Activated T-cell treated with anti-CD3 and anti-CD28 coated beads, Interleukin-2, amount 50 U/mL, for 4 hours (primary cell): Measurements from ENCODE around the gene TMEM266. TPM values are rescaled to one million over a fixed set of nuclear protein-coding genes. Genes with fewer than 3 reads are reported as not detected.

Source experiments
- ATAC-seq, 2 donors: fragments of 200-7000 bp; cut with Tn5 transposase; one replicate each; pipeline ENCODE4 v1.10.0; 2021
- DNase-seq: peaks from one replicate; pipeline ENCODE4 v3.0.0-alpha.2; 2020
- H3K27me3 Mint-ChIP-seq: one replicate; pipeline ENCODE4 v1.8.0; 2021; ENCODE audit warnings: low read depth, mixed read lengths
- H3K36me3 Mint-ChIP-seq: one replicate; pipeline ENCODE4 v1.8.0; 2022; ENCODE audit warnings: mixed read lengths; ENCODE audit not compliant: insufficient read depth
- H3K4me1 Mint-ChIP-seq: one replicate; pipeline ENCODE4 v1.8.0; 2021; ENCODE audit warnings: low read depth, mixed read lengths
- H3K4me3 Mint-ChIP-seq: one replicate; pipeline ENCODE4 v1.8.0; 2021; ENCODE audit warnings: mild to moderate bottlenecking, moderate library complexity, mixed read lengths
- H3K9me3 Mint-ChIP-seq: one replicate; pipeline ENCODE4 v1.8.0; 2021; ENCODE audit warnings: mixed read lengths
- total RNA-seq, 3 donors: library from RNA; stranded (reverse); gene quantifications; one replicate each; pipeline ENCODE4 v1.2.1, GENCODE V29; 2021

Gene TMEM266
- total RNA-seq, 3 donors from 2014 or later, result 0.11 to 0.13 TPM; not detected in 1

DNA sequence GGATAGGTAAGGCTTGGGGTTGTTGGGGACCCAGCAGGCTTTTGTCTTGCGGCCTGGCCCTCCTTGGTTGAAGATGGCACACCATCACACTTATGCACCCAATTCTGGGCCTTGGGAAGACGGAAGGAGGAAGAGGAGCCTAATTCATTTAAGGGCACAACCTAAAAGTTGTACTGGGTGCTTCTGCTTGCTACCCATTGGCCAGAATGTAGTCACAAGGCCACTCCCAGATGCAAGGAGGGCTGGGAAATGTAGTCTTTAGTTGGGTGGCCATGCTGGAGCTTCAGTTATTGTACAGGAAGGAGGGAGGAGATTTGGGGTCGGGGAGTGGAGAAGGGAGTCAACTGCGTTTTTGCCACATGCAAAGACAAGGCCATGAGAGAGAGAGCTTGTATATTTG, 109.2 kb downstream of the TMEM266 start:
- no peaks in the 10 kb centered on the region for H3K36me3 Mint-ChIP-seq
- no peaks in the 10 kb centered on the region for H3K9me3 Mint-ChIP-seq
- DNase-seq, result no peak
- ATAC-seq, result peak; percentile 60 to 70
- peaks cover 2% of the 10 kb centered on the region for H3K27me3 Mint-ChIP-seq
- H3K4me1 Mint-ChIP-seq, result no peaks in the 10 kb centered on the region
- H3K4me3 Mint-ChIP-seq, result no peak overlapping the region

DNA sequence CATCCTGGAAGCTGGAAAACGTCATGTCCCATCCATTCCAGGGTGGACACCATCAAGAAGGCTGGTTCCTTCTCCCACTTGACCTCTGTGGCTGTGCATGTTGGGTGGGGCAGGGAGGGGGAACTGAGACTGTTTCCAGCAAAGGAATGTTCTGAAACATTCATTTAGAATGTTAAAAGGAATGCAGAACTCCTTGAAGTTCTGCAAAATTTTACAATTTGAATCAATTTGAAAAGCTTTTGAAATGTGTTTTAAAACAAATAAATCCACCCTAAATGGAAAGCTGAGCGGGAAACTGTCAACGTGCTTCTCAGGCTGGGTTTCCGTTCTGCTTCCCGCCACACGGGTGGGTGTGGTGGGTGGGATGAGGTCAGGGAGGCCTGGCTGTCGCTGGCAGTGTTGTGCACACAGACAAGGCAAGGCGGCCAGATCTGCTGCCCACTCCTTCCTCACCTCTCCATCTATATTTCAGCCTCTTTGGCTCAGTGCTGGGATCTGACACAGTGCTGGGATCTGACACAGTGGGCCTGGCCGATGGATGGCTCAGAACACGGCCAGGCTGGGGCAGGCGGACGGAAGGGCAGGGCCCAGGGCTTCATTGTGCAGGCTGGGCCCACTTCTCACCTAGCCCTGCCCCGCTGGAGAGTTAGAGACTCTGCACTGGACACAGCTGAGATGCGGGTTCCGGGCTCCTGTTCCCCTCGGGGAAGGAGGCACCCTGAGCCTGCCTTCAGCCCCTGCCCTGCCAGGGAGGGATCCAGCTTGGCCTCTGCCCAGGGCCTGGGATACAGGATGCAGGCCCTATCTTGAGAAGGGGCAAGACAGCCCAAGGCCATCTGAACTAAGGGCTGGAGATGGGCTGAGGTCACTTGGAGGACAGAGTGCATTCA, 110.4 kb downstream of the TMEM266 start:
- Mint-ChIP-seq H3K36me3 (no peaks in the 10 kb centered on the region), H3K4me3 (no peak overlapping the region), H3K27me3 (peaks cover 2% of the 10 kb centered on the region), H3K9me3 (no peaks in the 10 kb centered on the region), H3K4me1 (no peaks in the 10 kb centered on the region)
- DNase-seq, result no peak
- ATAC-seq, result no peak

DNA sequence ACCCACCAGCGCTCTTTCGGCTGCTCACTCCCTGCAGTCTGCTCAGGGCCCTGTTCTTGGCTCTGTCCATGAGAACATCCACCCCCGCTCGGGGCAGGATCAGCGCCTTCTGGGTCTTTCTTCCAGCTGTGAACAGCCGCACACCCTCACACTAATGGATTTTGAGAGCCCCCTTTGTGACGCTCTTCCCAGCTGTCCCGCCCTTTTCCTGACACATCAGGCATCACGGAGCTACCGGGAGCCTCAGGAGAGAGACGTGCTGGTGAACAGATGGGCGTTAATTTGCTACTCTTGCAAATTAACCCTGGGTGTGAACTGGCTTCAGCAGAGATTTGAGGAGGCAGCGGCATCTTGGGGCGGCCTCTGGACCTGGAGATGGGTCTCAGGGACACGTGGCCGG, 113.0 kb downstream of the TMEM266 start:
- H3K36me3 Mint-ChIP-seq, result no peaks in the 10 kb centered on the region
- no peak for ATAC-seq
- peaks cover 10% of the 10 kb centered on the region for H3K27me3 Mint-ChIP-seq
- H3K4me1 Mint-ChIP-seq, result no peaks in the 10 kb centered on the region
- H3K9me3 Mint-ChIP-seq, result no peaks in the 10 kb centered on the region
- no peak for DNase-seq
- H3K4me3 Mint-ChIP-seq, result no peak overlapping the region

DNA sequence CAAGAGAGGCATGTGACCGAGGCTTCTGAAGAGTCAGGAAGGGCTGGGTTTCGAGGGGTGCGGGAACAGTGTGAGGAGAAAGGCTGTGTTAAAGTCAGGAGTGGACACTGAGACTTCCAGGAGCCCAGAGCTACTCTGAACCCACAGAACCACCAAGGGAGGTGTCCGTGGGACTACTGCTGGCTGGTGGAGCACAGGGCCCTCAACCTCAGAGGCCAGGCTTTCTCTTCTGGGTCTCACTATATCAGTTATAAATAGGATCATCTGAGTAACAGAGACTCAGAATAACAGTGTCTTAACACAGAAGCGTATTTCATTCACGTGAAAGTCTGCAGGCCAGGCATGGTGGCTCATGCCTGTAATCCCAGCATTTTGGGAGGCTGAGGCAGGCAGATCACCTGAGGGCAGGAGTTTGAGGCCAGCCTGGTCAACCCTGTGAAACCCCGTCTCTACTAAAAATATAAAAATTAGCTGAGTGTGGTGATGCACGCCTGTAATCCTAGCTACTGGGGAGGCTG, 113.6 kb downstream of the TMEM266 start:
- no peak for DNase-seq
- Mint-ChIP-seq H3K4me1 (no peaks in the 10 kb centered on the region), H3K36me3 (no peaks in the 10 kb centered on the region), H3K4me3 (no peak overlapping the region), H3K9me3 (no peaks in the 10 kb centered on the region), H3K27me3 (peaks cover 15% of the 10 kb centered on the region)
- no peak for ATAC-seq

DNA sequence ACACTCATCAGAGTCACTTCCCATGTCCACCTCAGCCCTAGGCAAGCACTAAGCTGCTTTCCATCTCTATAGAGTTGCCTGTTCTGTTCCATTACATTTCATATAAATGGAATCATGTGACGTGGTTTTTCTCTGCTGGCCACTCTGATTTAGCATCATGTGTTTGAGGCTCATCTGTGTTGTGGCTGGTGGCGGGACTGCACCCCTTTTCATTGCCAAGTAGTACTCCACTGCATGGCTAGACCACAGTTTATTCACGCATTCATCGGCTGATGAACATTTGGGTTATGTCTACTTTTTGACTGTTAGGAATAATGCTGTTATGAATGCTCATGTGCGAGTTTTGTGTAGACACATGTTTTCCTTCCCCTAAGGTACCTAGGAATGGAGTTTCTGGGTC, 114.9 kb downstream of the TMEM266 start:
- no peaks in the 10 kb centered on the region for H3K4me1 Mint-ChIP-seq
- H3K9me3 Mint-ChIP-seq, result no peaks in the 10 kb centered on the region

DNA sequence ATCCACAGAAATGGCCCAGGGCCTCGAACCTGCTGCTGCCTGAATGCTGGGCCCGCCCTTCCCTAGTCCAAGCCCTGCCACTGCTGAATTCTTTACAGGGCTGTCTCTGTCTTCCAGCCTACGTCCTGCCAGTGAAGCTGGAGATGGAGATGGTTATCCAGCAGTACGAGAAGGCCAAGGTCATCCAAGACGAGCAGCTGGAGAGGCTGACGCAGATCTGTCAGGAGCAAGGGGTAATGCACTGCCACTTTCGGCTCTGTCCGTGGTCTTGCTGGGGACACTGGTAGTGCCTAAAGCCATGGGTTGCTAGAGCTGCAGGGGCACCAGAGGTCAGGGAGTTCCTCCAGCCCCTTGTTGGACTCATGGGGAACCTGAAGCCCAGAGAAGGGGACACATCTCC, 115.7 kb downstream of the TMEM266 start:
- Mint-ChIP-seq H3K27me3 (peaks cover 30% of the 10 kb centered on the region), H3K9me3 (no peaks in the 10 kb centered on the region), H3K36me3 (no peaks in the 10 kb centered on the region), H3K4me1 (no peaks in the 10 kb centered on the region), H3K4me3 (no peak overlapping the region)
- ATAC-seq (no peak), DNase-seq (no peak)

More for the DNA sequence above, 114.9 kb downstream of the TMEM266 start:
- Mint-ChIP-seq H3K36me3 (no peaks in the 10 kb centered on the region), H3K4me3 (no peak overlapping the region), H3K27me3 (peaks cover 26% of the 10 kb centered on the region)
- DNase-seq (no peak), ATAC-seq (no peak)

DNA sequence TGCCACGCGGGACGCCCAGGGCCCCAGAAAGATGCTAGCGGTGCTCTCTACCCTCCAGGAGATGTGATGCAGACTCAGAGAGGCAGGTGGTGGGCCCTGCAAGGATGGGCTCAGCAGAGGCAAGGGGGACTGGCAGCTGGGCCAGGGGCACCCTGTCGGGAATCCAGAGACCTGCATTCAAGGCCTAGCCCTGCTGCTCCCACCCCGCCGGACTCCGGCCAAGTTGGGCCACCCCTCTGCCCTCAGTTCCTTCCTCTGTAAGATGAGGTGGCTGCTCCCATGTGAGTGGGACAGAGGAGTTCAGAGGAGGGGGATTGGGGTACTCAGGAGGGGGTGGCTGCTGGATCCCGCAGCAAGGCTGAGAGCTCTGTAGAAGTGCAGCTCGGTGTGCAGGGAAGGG, 116.3 kb downstream of the TMEM266 start:
- no peak for ATAC-seq
- Mint-ChIP-seq H3K9me3 (no peaks in the 10 kb centered on the region), H3K4me1 (no peaks in the 10 kb centered on the region), H3K27me3 (peaks cover 34% of the 10 kb centered on the region), H3K36me3 (no peaks in the 10 kb centered on the region), H3K4me3 (no peak overlapping the region)
- DNase-seq, result no peak

DNA sequence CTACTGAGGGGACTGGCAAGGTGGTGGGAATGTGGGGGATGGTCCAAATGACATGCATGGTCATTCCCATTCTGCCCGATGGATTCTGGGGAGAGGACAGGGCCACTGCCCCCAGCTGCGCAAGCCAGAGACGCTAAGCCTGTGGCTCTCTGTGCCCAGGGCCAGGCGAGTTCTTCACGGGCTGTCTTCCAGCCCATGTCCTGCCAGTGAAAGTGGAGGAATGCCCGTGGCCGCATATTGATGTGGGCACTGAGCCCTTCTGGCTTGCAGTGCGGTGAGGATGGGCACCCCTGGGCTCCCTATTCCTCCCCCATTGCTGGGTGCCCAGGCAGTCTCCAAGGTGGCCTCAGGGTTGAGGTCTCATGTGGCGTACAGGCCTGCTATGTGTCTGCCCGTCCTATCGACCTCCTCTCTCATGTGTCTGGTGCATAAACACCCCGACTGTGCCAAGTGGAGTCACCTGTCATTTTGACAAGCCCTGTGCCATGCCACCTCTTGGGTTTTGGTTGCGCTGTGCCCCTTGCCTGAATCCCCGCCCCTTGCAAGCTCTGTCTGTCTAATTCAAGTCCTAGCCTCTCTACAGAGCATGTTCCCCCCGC, 116.8 kb downstream of the TMEM266 start:
- Mint-ChIP-seq H3K27me3 (peaks cover 39% of the 10 kb centered on the region), H3K4me3 (no peak overlapping the region), H3K36me3 (no peaks in the 10 kb centered on the region), H3K4me1 (peaks cover 5% of the 10 kb centered on the region), H3K9me3 (no peaks in the 10 kb centered on the region)
- ATAC-seq (no peak), DNase-seq (no peak)

DNA sequence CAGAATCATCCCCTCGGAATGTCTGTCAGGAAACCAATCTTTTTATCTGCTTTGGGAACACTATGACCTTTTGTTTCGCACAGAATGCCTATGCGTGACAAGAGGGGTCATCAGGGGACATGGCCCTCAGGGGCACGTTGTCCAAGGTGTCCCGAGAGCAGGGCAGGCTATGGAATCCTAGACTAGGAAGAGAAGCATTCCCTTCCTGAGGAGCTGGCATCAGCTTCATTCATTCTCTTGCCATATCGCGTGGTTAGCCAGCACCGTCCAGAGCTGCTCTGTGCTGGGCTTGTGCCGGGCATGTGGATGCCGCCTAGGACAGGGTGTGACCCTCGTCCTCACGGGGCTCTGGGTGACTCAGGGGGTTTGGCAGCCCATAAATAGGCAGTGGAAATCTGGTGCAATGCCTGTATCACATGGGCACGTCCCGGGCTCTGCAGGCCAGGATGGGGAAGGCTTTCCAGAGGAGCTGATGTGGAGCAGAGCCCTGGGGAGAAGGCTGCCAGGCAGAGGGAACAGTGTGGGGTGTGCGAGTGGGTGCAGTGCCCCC, 117.8 kb downstream of the TMEM266 start:
- H3K27me3 Mint-ChIP-seq, result peaks cover 39% of the 10 kb centered on the region
- H3K9me3 Mint-ChIP-seq, result no peaks in the 10 kb centered on the region
- peaks cover 10% of the 10 kb centered on the region for H3K4me1 Mint-ChIP-seq
- no peak for ATAC-seq
- H3K4me3 Mint-ChIP-seq, result no peak overlapping the region
- no peaks in the 10 kb centered on the region for H3K36me3 Mint-ChIP-seq
- DNase-seq, result no peak

DNA sequence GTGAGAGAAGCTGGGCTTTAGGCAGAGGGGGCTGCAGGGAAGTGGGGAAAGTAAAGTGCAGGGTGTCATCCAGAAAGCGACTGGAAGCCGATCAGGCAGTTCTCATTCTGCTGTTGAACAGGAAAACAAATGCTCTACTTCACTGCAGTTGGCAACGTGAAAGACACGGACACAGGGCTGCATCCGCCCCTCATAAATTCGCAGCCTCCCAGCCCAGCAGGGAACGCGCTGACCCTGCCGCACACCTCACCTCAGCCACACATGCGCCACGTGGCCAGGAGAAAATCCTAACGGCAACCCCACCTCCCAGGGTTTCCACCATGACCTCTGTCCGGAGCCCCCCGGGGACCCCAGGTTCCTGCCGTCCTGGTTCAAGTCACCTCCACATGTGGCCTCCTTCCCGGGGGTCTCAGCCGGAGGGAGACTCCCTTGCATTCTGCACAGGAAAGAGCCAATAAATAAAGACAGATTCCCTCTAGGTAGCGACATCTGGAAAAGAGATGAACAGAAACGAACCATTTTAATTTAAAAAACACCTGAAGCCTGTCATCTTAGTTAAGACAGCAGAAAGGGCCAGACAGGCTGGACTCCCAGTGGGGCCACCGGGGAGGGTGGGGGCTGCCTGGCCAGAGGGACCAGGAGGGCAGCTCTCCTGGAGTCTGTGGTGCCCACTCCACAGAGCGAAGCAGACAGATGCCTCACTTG, 118.7 kb downstream of the TMEM266 start:
- DNase-seq (no peak), ATAC-seq (no peak)
- Mint-ChIP-seq H3K9me3 (no peaks in the 10 kb centered on the region), H3K4me3 (no peak overlapping the region), H3K36me3 (no peaks in the 10 kb centered on the region), H3K27me3 (peaks cover 39% of the 10 kb centered on the region), H3K4me1 (peaks cover 10% of the 10 kb centered on the region)

DNA sequence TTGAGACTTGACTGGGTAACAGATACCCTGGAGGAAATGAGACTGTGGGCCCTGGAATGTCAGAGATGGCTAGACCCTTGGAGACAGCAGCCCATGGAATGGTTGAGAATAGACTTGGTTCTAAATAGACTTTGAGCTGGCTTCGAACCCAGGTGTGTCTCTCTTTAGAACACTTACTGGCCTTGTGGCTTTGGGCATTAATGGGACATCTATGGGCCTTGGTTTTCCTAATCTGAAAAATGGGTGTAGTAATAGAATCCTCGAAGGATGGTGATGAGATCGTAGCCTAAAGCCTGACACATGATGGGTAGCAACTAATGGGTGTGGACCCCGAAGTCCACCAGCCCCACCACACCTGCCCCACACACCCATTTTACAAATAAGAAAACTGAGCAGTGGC, 119.2 kb downstream of the TMEM266 start:
- DNase-seq (no peak), ATAC-seq (no peak)
- H3K4me1 Mint-ChIP-seq, result peaks cover 10% of the 10 kb centered on the region
- peaks cover 41% of the 10 kb centered on the region for H3K27me3 Mint-ChIP-seq
- H3K36me3 Mint-ChIP-seq, result no peaks in the 10 kb centered on the region
- no peak overlapping the region for H3K4me3 Mint-ChIP-seq
- H3K9me3 Mint-ChIP-seq, result no peaks in the 10 kb centered on the region

DNA sequence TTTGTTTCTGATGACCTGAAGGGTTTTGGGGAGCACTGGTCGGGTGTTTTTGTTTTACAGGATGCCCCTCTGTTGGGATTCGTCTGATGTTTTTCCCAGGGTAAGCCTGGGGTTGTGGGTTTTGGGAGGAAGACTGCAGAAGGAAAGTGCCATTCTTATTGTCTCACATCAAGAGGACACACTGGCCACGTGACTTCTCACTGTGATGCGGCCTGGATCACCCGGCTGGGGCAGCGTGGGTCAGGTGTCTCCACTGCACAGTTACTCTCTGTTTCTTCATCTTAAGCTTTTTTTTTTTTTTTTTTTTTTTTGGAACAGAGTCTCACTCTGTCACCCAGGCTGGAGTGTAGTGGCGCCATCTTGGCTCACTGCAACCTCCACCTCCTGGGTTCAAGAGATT, 120.5 kb downstream of the TMEM266 start:
- peaks cover 10% of the 10 kb centered on the region for H3K4me1 Mint-ChIP-seq
- DNase-seq (no peak), ATAC-seq (no peak)
- H3K4me3 Mint-ChIP-seq, result no peak overlapping the region
- H3K27me3 Mint-ChIP-seq, result peaks cover 46% of the 10 kb centered on the region
- no peaks in the 10 kb centered on the region for H3K9me3 Mint-ChIP-seq
- no peaks in the 10 kb centered on the region for H3K36me3 Mint-ChIP-seq

DNA sequence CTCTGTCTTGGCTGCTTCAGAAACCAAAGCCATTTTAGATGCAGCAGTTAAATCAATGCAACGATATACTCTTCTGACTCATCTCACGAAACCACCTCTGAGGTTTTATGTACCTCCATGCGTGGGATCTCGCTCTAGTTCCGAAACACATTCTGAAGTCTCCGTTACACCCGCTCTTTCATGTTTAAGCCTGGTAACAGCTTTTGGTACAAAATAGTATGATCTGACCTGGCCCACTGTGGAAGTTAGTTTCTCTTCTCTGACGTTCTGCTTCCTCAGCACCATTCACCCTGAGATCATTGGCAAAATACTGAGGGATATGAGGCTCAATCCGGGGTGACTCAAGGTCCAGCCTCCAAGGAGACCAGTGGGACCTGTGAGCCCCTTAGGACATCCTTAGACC, 121.9 kb downstream of the TMEM266 start:
- H3K4me1 Mint-ChIP-seq, result peaks cover 10% of the 10 kb centered on the region
- H3K27me3 Mint-ChIP-seq, result peaks cover 51% of the 10 kb centered on the region
- ATAC-seq, result peak; percentile 93 to 95
- no peaks in the 10 kb centered on the region for H3K9me3 Mint-ChIP-seq
- no peaks in the 10 kb centered on the region for H3K36me3 Mint-ChIP-seq
- no peak for DNase-seq
- H3K4me3 Mint-ChIP-seq, result peak overlapping the region; percentile 16

DNA sequence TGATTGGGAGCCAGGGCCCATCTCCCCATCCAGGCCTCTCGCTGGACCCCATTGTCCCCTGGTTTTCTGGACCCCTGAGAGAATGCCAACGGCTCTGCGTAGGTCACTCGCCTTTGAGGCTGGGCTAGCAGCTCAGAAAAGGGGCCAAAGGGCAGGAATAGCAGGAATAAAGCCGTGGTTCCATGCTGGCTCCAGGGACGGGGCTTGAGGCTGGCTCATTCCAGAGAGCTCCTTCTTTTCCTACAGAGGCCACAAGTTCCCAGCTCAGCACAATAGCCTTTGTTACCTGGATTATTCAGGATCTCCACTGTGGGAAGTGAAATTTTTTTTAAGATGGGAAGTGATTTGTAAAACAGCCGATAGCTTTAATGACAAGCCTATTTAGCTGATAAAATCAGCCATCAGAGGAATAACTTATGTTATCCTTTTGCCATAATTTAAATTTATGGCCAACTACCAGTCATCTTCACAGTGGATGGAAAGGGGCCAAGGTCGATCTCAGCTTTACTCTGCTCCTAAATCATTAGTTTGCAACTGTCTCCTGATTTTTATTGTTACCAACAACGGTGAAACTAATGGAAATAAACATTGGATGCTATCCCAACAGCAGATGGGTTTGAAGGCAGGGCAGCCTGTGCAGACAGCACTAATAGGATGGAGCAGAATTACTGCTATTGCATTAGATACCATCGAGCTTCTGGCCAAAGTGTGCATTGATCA, 124.3 kb downstream of the TMEM266 start:
- ATAC-seq (no peak), DNase-seq (no peak)
- no peaks in the 10 kb centered on the region for H3K9me3 Mint-ChIP-seq
- H3K4me1 Mint-ChIP-seq, result peaks cover 10% of the 10 kb centered on the region
- peaks cover 48% of the 10 kb centered on the region for H3K27me3 Mint-ChIP-seq
- H3K4me3 Mint-ChIP-seq, result no peak overlapping the region
- H3K36me3 Mint-ChIP-seq, result no peaks in the 10 kb centered on the region
